ENCODE results near the gene FAXC. TPM values are rescaled to one million over a fixed set of nuclear protein-coding genes. Genes with fewer than 3 reads are reported as not detected.

Gene FAXC
- total RNA-seq, 1 experiment from 2014 or later, result 12.9 TPM

GRCh38 chr6:99347804-99348203, 1.7 kb downstream of the FAXC start:
- peak overlapping the region; percentile 64 for H3K27ac Mint-ChIP-seq
- H3K27me3 Mint-ChIP-seq (ENCODE audit: low read depth), result peaks cover 10% of the 10 kb centered on the region
- no peak for TF ChIP-seq NR1H2 (CRISPR knock-in tag; IDR thresholded peaks at IDR 0.05)
- ChIA-PET POLR2A (interaction anchor here (0.7 to 3.1 kb wide), 4 partner anchors 11 to 57 kb away, joined by 3 to 17 read pairs (median 4); partner anchors contain the start of gene COQ3), CTCF (interaction anchor here (1.0 to 1.6 kb wide), 6 partner anchors 13 to 77 kb away, joined by 3 to 9 read pairs (median 4); partner anchors contain the start of gene PNISR)
- peaks cover 43% of the 10 kb centered on the region for H3K4me1 Mint-ChIP-seq
- DNase-seq (ENCODE audit: low spot score) (no peak), ATAC-seq (no peak)
- peak overlapping the region; percentile 81 for H3K4me3 Mint-ChIP-seq
- H3K9me3 Mint-ChIP-seq, result no peaks in the 10 kb centered on the region
- H3K36me3 Mint-ChIP-seq, result no peaks in the 10 kb centered on the region

- CTCF ChIA-PET, result interaction anchor here (0.7 to 1.6 kb wide), 4 partner anchors 12 to 184 kb away, joined by 3 to 9 read pairs (median 4); no protein-coding TSS in a partner anchor
Measured at GRCh38 chr6:99346595-99346994, 2.9 kb downstream of the FAXC start.

More at GRCh38 chr6:99346595-99346994, 2.9 kb downstream of the FAXC start:
- Mint-ChIP-seq H3K36me3 (no peaks in the 10 kb centered on the region), H3K9me3 (no peaks in the 10 kb centered on the region), H3K27me3 (ENCODE audit: low read depth) (peaks cover 10% of the 10 kb centered on the region), H3K27ac (no peak overlapping the region), H3K4me3 (no peak overlapping the region), H3K4me1 (peaks cover 43% of the 10 kb centered on the region)
- TF ChIP-seq ZNF219 (CRISPR knock-in tag; IDR thresholded peaks at IDR 0.05; ENCODE audit: borderline replicate concordance) (no peak), CREM (CRISPR knock-in tag; IDR thresholded peaks at IDR 0.05) (no peak), HMGXB4 (CRISPR knock-in tag; IDR thresholded peaks at IDR 0.05) (no peak), USF1 (CRISPR knock-in tag; IDR thresholded peaks at IDR 0.05) (no peak), OVOL2 (CRISPR knock-in tag; IDR thresholded peaks at IDR 0.05; ENCODE audit: borderline replicate concordance) (no peak), GRHL2 (CRISPR knock-in tag; IDR thresholded peaks at IDR 0.05; ENCODE audit: insufficient replicate concordance, severe bottlenecking) (no peak), FOXJ3 (CRISPR knock-in tag; IDR thresholded peaks at IDR 0.05; ENCODE audit: borderline replicate concordance) (no peak), EMX1 (CRISPR knock-in tag; IDR thresholded peaks at IDR 0.05) (no peak), TEAD1 (CRISPR knock-in tag; IDR thresholded peaks at IDR 0.05) (no peak), ARID4B (CRISPR knock-in tag; IDR thresholded peaks at IDR 0.05; ENCODE audit: borderline replicate concordance) (no peak), ATF1 (CRISPR knock-in tag; IDR thresholded peaks at IDR 0.05) (no peak)
- DNase-seq (ENCODE audit: low spot score) (no peak), ATAC-seq (no peak)
- POLR2A ChIA-PET, result no interaction called here
